Spleen (tissue), 11 donors: ENCODE measurements around the gene PRR30. TPM values are rescaled to one million over a fixed set of nuclear protein-coding genes. Genes with fewer than 3 reads are reported as not detected.
A peak's percentile ranks its signal among the peaks of the same experiment; 100 is the strongest.

Source experiments
- DNase-seq: peaks from one replicate; pipeline ENCODE4 v3.0.0-alpha.2; 2020
- H3K27ac ChIP-seq, 8 donors: fragments of 200-600 bp; sonication (generic) in 7 of 8; 1 replicate in 4 of 8; 2 replicates in 4 of 8; pipeline versions ENCODE4 v1.5.0 to v1.8.0; 2016 to 2021; ENCODE audit warnings: inconsistent platforms in 4 of 8, mild to moderate bottlenecking in 4 of 8, moderate library complexity in 1 of 8
- H3K27me3 ChIP-seq, 7 donors: fragments of 200-600 bp; sonication (generic) in 6 of 7; replicated peaks in 1 of 7; 1 replicate in 4 of 7; 2 replicates in 3 of 7; pipeline versions ENCODE4 v1.5.0 to v1.8.0; 2016 to 2021; ENCODE audit warnings: inconsistent platforms in 3 of 7, mild to moderate bottlenecking in 1 of 7
- H3K36me3 ChIP-seq, 6 donors: fragments of 200-600 bp; sonication (generic) in 5 of 6; 1 replicate in 4 of 6; 2 replicates in 2 of 6; pipeline versions ENCODE4 v1.5.0 to v1.8.0; 2016 to 2021; ENCODE audit warnings: inconsistent platforms in 2 of 6
- H3K4me1 ChIP-seq, 6 donors: fragments of 200-600 bp; sonication (generic) in 5 of 6; 1 replicate in 3 of 6; 2 replicates in 3 of 6; pipeline versions ENCODE4 v1.5.0 to v1.8.0; 2016 to 2021; ENCODE audit warnings: inconsistent platforms in 3 of 6
- H3K4me3 ChIP-seq, 8 donors: fragments of 200-600 bp; sonication (generic) in 7 of 8; 1 replicate in 4 of 8; 2 replicates in 4 of 8; pipeline versions ENCODE4 v1.5.0 to v1.8.0; 2016 to 2021; ENCODE audit warnings: inconsistent platforms in 4 of 8, mild to moderate bottlenecking in 4 of 8, moderate library complexity in 2 of 8
- H3K9me3 ChIP-seq, 8 donors: fragments of 200-600 bp; sonication (generic) in 7 of 8; 1 replicate in 4 of 8; 2 replicates in 4 of 8; pipeline versions ENCODE4 v1.5.0 to v1.8.0; 2016 to 2021; ENCODE audit warnings: inconsistent platforms in 4 of 8
- POLR2A ChIP-seq, 3 donors: fragments of 450-650 bp; IDR thresholded peaks; one replicate each; pipeline ENCODE4 v1.5.1; 2017; ENCODE audit warnings: antibody characterized with exemption in 3 of 3, mild to moderate bottlenecking in 1 of 3
- POLR2AphosphoS5 ChIP-seq, 3 donors: sonication (generic); formaldehyde crosslinking; IDR thresholded peaks; one replicate each; pipeline ENCODE4 v1.5.1; 2017; ENCODE audit warnings: antibody characterized with exemption in 3 of 3
- WGBS, 5 donors: extraction: QIAGEN DNeasy Blood & Tissue Kit in 3 of 5; methylation state at CpG; one replicate each; pipeline versions ENCODE4 v1.1.5 to v1.1.7; 2013 to 2018; 5-methylcytosine and 5-hydroxymethylcytosine counted together
- intact Hi-C: fragments of 100-400 bp; cut with DNase I; formaldehyde crosslinking; loops from one replicate; pipeline ENCODE4 v1.15.0; 2023; ENCODE audit warnings: low total_unique reads
- polyA plus RNA-seq, 3 donors: library from polyadenylated mRNA; stranded (reverse); fragments of 200-250 nt; gene quantifications; one replicate each; pipeline ENCODE4 v1.2.1, GENCODE V29; 2013
- total RNA-seq, 7 donors: library from RNA; depleted of rRNA in 3 of 7; stranded (reverse); fragments of >200 nt in 3 of 7; fragmentation: NEBNext Ultra II Directional in 4 of 7; extraction: Animal tissue kit (Norgen Biotek cat#: 25700) in 4 of 7; gene quantifications; one replicate each; pipeline versions ENCODE4 v1.1.0 to v1.2.1, GENCODE V29; 2016 to 2021
- TF ChIP-seq, protein P1 (sequence below), 11 experiments: fragments of 200-600 bp in 7 of 11; fragments of 450-650 bp in 4 of 11; sonication (generic) in 4 of 11; IDR thresholded peaks in 8 of 11; conservative IDR thresholded peaks in 3 of 11; 1 replicate in 7 of 11; 2 replicates in 4 of 11; pipeline versions ENCODE4 v1.4.0 to v1.8.0; 2016 to 2021; ENCODE audit warnings: antibody characterized with exemption in 11 of 11, inconsistent platforms in 4 of 11, mild to moderate bottlenecking in 1 of 11
- donor health status: healthy with polysubstance abuse.
- donor health status: DM: no; HTN: no; CAD: no; lungs with moderate emphysema.
- donor health status: DM: no; HTN: no; CAD: no.
- donor health status: Bipolar disorder and iron deficiency.
- donor health status: healthy.
- donor health status: DM: no; HTN: no; CAD: no.
- donor health status: DM: yes; HTN: yes; CAD: no.

Gene PRR30
- total and polyA plus RNA-seq, 10 donors = not detected

DNA sequence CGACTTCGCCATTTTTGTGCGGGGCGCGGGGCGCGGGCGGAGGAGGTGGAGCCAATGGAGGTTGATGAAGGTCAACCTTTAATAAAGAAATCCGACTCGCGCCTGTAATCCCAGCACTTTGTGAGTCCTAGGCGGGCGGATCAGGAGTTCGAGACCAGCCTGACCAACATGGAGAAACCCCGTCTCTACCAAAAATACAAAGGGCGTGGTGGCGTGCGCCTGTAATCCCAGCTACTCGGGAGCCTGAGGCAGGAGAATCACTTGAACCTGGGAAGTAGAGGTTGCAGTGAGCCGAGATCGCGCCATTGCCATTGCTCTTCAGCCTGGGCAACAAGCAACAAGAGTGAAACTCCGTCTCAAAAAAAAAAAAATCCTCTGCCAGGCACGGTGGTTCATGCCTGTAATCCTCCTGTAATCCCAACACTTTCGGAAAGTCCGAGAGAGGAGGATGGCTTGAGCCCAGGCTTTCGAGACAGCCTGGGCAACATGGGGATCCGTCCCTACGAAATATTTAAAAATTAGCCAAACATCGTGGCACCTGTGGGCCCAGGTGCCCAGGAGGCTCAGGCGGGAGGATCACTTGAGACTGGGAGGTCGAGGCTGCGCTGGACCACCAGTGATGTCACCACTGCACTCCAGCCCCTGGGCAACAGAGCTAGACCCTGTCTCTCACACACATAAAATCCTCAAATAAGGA, 4.3 kb downstream of the PRR30 start:
- H3K27me3 ChIP-seq = no peaks in the 10 kb centered on the region
- H3K4me3 ChIP-seq = peak overlapping the region in 7 of 8 donors; percentile 84 to 98 (median 92)
- WGBS, 5 donors = 54 to 55% (median 55%) methylated on average over 32 to 33 of the region's 33 CpGs
- no peaks in the 10 kb centered on the region for H3K9me3 ChIP-seq
- intact Hi-C loops = no loop called here
- peaks cover 9 to 35% (median 23%) of the 10 kb centered on the region in 6 donors for H3K4me1 ChIP-seq
- TF ChIP-seq POLR2AphosphoS5 (IDR thresholded peaks at IDR 0.05) = no peak
- TF ChIP-seq, protein P1, sequence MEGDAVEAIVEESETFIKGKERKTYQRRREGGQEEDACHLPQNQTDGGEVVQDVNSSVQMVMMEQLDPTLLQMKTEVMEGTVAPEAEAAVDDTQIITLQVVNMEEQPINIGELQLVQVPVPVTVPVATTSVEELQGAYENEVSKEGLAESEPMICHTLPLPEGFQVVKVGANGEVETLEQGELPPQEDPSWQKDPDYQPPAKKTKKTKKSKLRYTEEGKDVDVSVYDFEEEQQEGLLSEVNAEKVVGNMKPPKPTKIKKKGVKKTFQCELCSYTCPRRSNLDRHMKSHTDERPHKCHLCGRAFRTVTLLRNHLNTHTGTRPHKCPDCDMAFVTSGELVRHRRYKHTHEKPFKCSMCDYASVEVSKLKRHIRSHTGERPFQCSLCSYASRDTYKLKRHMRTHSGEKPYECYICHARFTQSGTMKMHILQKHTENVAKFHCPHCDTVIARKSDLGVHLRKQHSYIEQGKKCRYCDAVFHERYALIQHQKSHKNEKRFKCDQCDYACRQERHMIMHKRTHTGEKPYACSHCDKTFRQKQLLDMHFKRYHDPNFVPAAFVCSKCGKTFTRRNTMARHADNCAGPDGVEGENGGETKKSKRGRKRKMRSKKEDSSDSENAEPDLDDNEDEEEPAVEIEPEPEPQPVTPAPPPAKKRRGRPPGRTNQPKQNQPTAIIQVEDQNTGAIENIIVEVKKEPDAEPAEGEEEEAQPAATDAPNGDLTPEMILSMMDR (IDR thresholded peaks at IDR 0.05 in 8 of 11, conservative IDR thresholded peaks at IDR 0.05 in 3 of 11) = peak in 1 of 11 experiments; percentile 1
- DNase-seq = no peak
- peaks cover 0 to 34% (median 26%) of the 10 kb centered on the region in 6 donors for H3K36me3 ChIP-seq
- H3K27ac ChIP-seq = peak overlapping the region in 7 of 8 donors; percentile 88 to 96 (median 90)

DNA sequence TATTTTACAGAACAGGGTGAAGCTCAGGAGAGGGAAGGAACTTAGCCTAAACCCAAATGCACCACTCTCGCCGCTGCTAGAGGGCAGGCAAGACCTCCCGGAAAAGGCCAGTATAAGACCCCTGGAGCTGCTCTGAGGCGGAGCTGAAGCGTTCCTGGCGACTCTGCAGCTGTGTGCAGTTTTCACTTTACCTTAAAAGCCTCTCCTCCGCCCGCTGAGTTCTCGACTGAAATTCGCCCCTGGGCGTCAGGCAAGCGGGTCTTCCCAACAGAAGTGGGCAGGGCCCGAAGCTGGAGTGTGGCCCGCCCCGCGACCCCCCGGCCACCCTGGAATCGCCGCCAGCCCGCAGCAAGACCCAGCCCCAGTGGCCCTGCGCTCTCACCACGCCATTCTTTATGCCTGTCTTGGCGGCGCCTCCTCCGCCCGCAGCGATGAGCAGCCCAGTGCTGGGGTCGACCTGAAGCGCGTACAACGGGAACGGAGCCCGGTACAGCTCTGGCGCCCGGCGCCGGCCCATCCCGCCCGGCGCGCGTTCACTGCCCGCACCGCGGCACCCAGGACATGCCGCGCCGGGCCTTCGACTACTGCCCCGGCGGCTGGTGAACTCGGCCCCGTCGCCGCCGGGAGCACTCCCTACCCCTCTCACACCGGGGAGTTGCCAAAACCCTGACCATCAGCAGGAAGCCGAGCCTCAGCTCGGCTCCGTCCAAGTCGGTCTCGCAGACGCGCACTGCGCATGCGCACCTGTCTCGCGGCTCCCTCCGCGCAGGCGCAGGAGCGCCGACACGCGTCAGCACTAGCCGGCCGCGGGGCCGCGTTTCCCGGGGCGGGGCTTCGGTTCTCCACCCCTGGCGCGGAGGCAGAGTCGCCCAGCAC, 5.1 kb downstream of the PRR30 start, which contains the start of gene PREB:
Gene PREB, minus strand, starts transcription at position 732 of the 876 bp plus-strand sequence. Its CDS starts 215 bp downstream, at position 517.
- TF ChIP-seq POLR2A (IDR thresholded peaks at IDR 0.05) (peak in 2 of 3 donors; percentile 41 to 73), POLR2AphosphoS5 (IDR thresholded peaks at IDR 0.05) (peak; percentile 98)
- TF ChIP-seq, protein P1 (IDR thresholded peaks at IDR 0.05 in 8 of 11, conservative IDR thresholded peaks at IDR 0.05 in 3 of 11) = peak in 3 of 11 experiments; percentile 12 to 33 (median 27)
- Histone ChIP-seq H3K27me3 (no peaks in the 10 kb centered on the region), H3K4me3 (peak within 1 kb of the TSS; percentile 84 to 99 (median 92)), H3K36me3 (peaks cover 0 to 42% (median 31%) of the 10 kb centered on the region in 6 donors), H3K4me1 (peaks cover 9 to 35% (median 23%) of the 10 kb centered on the region in 6 donors), H3K9me3 (no peaks in the 10 kb centered on the region), H3K27ac (peak within 1 kb of the TSS; percentile 87 to 96 (median 90))
- 0 to 1% (median 1%) methylated on average over 37 to 86 of the region's 86 CpGs for WGBS, 5 donors
- intact Hi-C loops = no loop called here
- DNase-seq = peak; percentile 99

DNA sequence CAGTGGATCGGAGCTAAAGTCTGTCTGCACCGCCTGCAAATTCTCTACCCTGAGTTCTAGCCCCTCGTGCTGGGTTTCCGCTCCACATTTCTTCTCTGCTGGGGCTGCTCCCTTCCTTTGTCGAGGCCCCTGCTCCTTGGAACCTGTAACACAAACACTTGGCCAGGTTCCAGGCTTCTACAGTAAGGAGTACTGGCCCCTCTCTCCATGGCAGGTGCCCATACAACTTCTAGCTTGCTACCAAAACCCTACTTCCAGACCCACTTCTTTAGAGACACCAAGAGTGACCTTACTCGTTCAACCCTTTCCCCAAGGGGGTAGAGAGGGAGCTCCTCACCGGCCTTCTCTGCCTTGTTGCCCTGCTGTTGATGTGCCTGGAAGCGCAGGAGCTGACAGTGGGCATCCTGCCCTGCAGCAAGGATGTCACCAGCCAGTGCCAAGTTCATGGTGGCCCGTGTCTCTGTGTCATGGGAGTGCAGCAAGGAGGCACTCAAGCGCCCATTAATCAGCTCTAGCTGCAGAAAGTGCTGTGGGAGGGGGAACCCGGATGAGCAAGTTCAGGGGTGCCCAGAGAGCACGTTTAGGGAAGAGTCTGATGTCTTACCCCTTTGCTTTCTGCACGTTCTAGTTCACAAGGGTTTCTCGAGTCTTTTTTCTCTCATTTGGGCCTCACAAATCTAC, 5.9 kb downstream of the PRR30 start:
- DNase-seq = no peak
- Histone ChIP-seq H3K36me3 (peaks cover 0 to 46% (median 31%) of the 10 kb centered on the region in 6 donors), H3K27ac (peak overlapping the region in 6 of 8 donors; percentile 88 to 96 (median 92)), H3K9me3 (no peaks in the 10 kb centered on the region), H3K4me1 (peaks cover 9 to 35% (median 23%) of the 10 kb centered on the region in 6 donors), H3K4me3 (peak overlapping the region; percentile 84 to 99 (median 92)), H3K27me3 (no peaks in the 10 kb centered on the region)
- intact Hi-C loops = no loop called here
- WGBS, 5 donors = 48 to 53% (median 51%) methylated on average over 13 to 14 of the region's 14 CpGs
- TF ChIP-seq, protein P1 (IDR thresholded peaks at IDR 0.05 in 8 of 11, conservative IDR thresholded peaks at IDR 0.05 in 3 of 11) = no peak
- TF ChIP-seq POLR2A (IDR thresholded peaks at IDR 0.05) (no peak), POLR2AphosphoS5 (IDR thresholded peaks at IDR 0.05) (no peak)
